HepG2 (cell line): ENCODE data around the gene DAGLB. TPM values are rescaled to one million over a fixed set of nuclear protein-coding genes. Genes with fewer than 3 reads are reported as not detected.

ENCODE experiments used
- CTCF ChIP-seq: sonication (generic); formaldehyde crosslinking; IDR thresholded peaks from 2 replicates; pipeline ENCODE4 v1.5.0; 2020; ENCODE audit warnings: mild to moderate bottlenecking, missing genetic modification reagents, moderate library complexity
- GMEB1 ChIP-seq: sonication (generic); formaldehyde crosslinking; IDR thresholded peaks from 2 replicates; pipeline ENCODE4 v1.5.1; 2020; ENCODE audit warnings: missing genetic modification reagents, mild to moderate bottlenecking, borderline replicate concordance
- HDAC2 ChIP-seq: sonication (generic); formaldehyde crosslinking; IDR thresholded peaks from 2 replicates; pipeline ENCODE4 v1.4.0; 2020; ENCODE audit warnings: missing genetic modification reagents
- MEIS1 ChIP-seq: sonication (generic); formaldehyde crosslinking; IDR thresholded peaks from 2 replicates; pipeline ENCODE4 v1.9.0; 2021; ENCODE audit warnings: mild to moderate bottlenecking, missing genetic modification reagents, moderate library complexity, borderline replicate concordance
- PATZ1 ChIP-seq: sonication (generic); formaldehyde crosslinking; IDR thresholded peaks from 2 replicates; pipeline ENCODE4 v1.4.0; 2020; ENCODE audit warnings: missing genetic modification reagents
- POGK ChIP-seq: sonication (generic); formaldehyde crosslinking; conservative IDR thresholded peaks from 2 replicates; pipeline ENCODE4 v1.8.0; 2022; ENCODE audit warnings: mild to moderate bottlenecking, moderate library complexity, missing genetic modification reagents
- SP2 ChIP-seq: sonication (generic); formaldehyde crosslinking; IDR thresholded peaks from 2 replicates; pipeline ENCODE4 v1.5.1; 2020; ENCODE audit warnings: mild to moderate bottlenecking, missing genetic modification reagents
- TFAP4 ChIP-seq: sonication (generic); IDR thresholded peaks from 2 replicates; pipeline ENCODE4 v1.6.1; 2016; ENCODE audit warnings: low read depth, borderline replicate concordance
- TRIM24 ChIP-seq: sonication (generic); formaldehyde crosslinking; IDR thresholded peaks from 2 replicates; pipeline ENCODE4 v1.8.0; 2022; ENCODE audit warnings: mild to moderate bottlenecking, missing genetic modification reagents
- ZBTB14 ChIP-seq: sonication (generic); formaldehyde crosslinking; IDR thresholded peaks from 2 replicates; pipeline ENCODE4 v1.4.0; 2020; ENCODE audit warnings: missing genetic modification reagents
- ZBTB3 ChIP-seq: sonication (generic); formaldehyde crosslinking; IDR thresholded peaks from 2 replicates; pipeline ENCODE4 v1.4.0; 2020; ENCODE audit warnings: low read depth, mild to moderate bottlenecking, moderate library complexity, missing genetic modification reagents, borderline replicate concordance
- ZMYM3 ChIP-seq: sonication (generic); formaldehyde crosslinking; IDR thresholded peaks from 2 replicates; pipeline ENCODE4 v1.5.1; 2020; ENCODE audit warnings: mild to moderate bottlenecking, missing genetic modification reagents
- ZNF770 ChIP-seq: sonication (generic); formaldehyde crosslinking; IDR thresholded peaks from 2 replicates; pipeline ENCODE4 v1.5.0; 2020; ENCODE audit warnings: mild to moderate bottlenecking, missing genetic modification reagents
- polyA plus RNA-seq, 8 experiments: library from polyadenylated mRNA; depleted of rRNA in 3 of 8; stranded (reverse) in 7 of 8; unstranded in 1 of 8; fragments of >200 nt; fragmentation: Illumina TruSeq in 4 of 8; extraction: Trizol in 4 of 8; gene quantifications; 2 replicates each; pipeline versions ENCODE4 v1.2.1 to v1.2.3, GENCODE V29; 2011 to 2016; ENCODE audit warnings: low read depth in 4 of 8, missing spikeins in 1 of 8, mixed read lengths in 1 of 8; ENCODE audit not compliant: insufficient read depth in 1 of 8
- total RNA-seq, 5 experiments: library from RNA; depleted of rRNA; stranded (reverse); fragments of >200 nt; fragmentation: Illumina TruSeq; extraction: Trizol; gene quantifications; 2 replicates each; pipeline ENCODE4 v1.2.3, GENCODE V29; 2016; ENCODE audit warnings: low read depth in 1 of 5

Gene DAGLB
- total and polyA plus RNA-seq, 2 of the 13 experiments (the other 11 are each of a cell fraction or from before 2014, with no cell fraction given) = 7.9 to 9.8 TPM

GRCh38 chr7:6448943-6449543 lies 1.3 kb upstream of the DAGLB start (continued):
- TF ChIP-seq MEIS1 (CRISPR knock-in tag) = peak; percentile 80; the same call in 1 of the 2 replicates
- TF ChIP-seq CTCF (CRISPR knock-in tag) = peak; percentile 26; the same call in 1 of the 2 replicates
- peak; percentile 20; the same call in 1 of the 2 replicates for TF ChIP-seq PATZ1 (CRISPR knock-in tag)
- 0 out of 2 replicates have a peak, but pooled peaks have one; percentile 4 for TF ChIP-seq TRIM24 (CRISPR knock-in tag)
- peak; percentile 52; the same call in 1 of the 2 replicates for TF ChIP-seq ZNF770 (CRISPR knock-in tag)
- no peak for TF ChIP-seq ZBTB14 (CRISPR knock-in tag)
- no peak for TF ChIP-seq POGK (CRISPR knock-in tag)
- no peak for TF ChIP-seq SP2
- TF ChIP-seq ZMYM3 = 0 out of 2 replicates have a peak, but pooled peaks have one; percentile 10
- no peak for TF ChIP-seq GMEB1 (CRISPR knock-in tag)
- TF ChIP-seq TFAP4 = no peak
- TF ChIP-seq ZBTB3 (CRISPR knock-in tag) = no peak
- peak; percentile 22; the same call in 1 of the 2 replicates for TF ChIP-seq HDAC2 (CRISPR knock-in tag)
